HG02885 (cell line): Measurements from ENCODE around the gene LSM3.
A peak's percentile ranks its signal among the peaks of the same experiment; 100 is the strongest.

Source experiments
- ATAC-seq: cut with Tn5 transposase; IDR thresholded peaks from one replicate; pipeline ENCODE4 v1.9.1; 2021; ENCODE audit warnings: mild to moderate bottlenecking; ENCODE audit not compliant: unreplicated experiment, poor library complexity

The LSM3 gene

DNA sequence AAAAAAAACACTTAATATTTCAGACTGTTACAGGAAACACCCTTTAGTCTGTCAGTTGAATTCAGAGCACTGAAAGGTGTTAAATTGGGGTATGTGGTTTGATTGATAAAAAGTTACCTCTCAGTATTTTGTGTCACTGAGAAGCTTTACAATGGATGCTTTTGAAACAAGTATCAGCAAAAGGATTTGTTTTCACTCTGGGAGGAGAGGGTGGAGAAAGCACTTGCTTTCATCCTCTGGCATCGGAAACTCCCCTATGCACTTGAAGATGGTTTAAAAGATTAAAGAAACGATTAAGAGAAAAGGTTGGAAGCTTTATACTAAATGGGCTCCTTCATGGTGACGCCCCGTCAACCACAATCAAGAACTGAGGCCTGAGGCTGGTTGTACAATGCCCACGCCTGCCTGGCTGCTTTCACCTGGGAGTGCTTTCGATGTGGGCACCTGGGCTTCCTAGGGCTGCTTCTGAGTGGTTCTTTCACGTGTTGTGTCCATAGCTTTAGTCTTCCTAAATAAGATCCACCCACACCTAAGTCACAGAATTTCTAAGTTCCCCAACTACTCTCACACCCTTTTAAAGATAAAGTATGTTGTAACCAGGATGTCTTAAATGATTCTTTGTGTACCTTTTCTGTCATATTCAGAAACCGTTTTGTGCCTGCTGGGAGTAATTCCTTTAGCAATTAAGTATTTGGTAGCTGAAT is 35.9 kb upstream of the LSM3 start:
- ATAC-seq: no peak

DNA sequence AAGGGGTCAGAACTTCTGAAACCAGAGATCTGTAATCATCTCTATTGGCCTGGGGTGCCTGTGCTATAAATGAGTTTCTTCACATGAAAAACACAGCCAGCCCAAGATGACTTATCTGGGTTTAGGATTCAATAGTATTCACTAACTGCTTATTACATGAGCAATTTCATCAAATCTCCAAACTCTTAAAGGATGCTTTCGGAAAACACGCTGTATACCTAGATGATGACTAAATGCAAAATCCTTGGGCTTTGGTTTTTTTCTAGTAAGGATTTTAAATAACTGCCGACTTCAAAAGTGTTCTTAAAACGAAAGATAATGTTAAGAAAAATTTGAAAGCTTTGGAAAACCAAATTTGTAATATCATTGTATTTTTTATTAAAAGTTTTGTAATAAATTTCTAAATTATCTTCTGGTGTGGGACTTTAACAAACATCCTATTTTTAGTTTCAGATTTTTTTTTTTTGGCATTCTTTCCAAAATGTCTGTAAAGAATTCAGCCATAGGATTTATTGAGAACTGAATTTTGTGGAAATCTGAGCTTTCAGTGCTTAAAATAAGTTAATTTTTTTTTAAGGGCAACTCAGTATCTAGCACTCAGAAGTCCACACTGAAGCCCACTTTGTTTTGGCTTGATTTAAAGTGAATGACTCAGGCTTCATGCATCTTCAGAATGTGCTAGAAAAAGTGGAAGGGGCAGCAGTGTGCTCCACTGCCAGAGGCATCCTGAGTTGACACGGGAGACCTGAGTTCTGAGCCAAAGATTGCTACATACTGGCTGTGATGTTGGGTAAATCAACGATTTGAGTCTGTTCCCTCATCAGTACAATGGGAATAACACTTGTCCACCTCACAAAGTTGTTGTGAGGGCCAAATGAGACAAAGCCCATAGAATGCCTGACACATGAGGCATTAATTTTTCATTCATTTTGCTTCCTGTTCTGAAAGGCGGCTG is 35.1 kb upstream of the LSM3 start:
- no peak for ATAC-seq

DNA sequence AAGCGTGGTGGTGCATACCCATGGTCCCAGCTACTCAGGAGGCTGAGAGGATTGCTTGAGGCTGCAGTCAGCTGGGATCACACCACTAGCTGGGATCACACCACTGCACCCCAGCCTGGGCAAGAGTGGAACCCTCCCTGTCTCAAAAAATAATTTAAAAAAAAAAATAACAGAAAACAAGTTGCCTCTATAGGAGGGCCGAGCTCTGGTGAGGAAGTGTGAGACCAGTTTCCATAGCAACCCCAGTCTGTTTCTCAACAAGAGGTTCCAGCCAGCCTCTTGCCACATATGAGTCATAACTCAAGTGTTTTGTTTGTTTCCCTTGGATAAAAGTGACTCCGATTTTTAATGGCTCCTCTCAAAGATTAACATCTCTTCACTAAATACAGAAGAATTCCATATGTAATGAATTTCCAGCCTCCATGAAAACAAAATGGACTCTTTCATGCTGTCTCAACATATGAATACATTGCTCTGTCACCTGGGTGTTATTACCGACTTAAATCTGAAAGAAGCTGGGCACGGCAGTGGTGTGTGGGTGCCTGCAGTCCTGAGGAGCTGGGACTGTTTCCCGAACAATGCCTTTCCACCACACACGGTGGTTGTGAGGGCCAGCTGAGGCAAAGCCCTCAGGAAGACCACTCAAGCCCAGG is 34.1 kb upstream of the LSM3 start:
- peak; percentile 98 for ATAC-seq

DNA sequence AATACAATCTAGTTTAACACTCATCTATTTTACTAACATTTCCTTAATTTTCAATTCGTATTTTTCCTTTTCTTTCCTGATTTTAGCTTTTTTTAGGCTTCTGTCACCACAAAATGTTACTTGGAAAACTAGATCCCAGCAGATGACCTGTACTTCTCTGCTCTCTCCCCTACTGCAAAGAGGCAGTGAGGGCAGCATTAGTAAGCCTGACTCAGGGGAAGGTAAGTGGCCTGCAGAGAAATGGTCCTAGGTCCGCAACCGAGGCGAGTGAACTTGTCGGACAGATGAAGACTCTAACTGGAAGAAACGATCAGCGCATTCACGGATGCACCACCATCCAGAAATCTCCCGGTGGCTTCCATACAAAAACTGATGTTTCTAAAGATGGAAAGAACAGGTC is 33.4 kb upstream of the LSM3 start:
- ATAC-seq: no peak

DNA sequence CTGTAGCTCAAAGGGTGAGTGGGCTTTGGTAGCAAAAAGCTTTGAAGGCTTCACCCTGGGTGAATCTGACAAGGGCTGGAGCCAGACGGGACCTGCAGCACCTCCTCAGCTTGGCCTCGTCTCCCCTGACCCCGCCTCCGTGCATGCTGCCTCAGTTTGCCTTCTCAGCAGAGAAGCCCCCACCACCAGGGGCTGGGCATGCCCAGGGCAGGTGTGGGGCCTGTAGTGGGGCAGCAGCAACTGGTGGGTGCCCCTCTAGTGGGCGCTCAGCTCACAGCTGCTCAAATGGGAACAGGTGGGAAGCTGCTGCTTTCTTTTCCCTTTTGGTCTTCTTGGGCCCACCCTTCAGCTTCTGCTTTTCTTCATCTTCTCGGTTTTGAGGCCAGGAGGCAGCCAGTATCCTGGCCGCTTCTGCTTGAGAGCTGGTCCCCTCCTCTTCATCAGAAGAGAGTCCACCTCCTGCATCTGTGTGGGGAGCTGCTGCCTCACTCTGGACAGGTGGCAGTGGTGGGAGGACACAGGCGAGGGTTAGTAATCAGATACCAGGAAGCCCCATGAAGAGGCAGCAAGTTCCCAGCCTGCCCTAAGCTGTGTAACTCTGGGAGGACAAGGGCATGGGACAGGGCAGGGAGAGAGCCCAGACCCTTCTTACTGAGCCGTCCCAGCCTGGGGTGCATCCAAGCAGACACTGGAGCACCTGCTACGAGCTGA is 32.8 kb upstream of the LSM3 start:
- no peak for ATAC-seq

DNA sequence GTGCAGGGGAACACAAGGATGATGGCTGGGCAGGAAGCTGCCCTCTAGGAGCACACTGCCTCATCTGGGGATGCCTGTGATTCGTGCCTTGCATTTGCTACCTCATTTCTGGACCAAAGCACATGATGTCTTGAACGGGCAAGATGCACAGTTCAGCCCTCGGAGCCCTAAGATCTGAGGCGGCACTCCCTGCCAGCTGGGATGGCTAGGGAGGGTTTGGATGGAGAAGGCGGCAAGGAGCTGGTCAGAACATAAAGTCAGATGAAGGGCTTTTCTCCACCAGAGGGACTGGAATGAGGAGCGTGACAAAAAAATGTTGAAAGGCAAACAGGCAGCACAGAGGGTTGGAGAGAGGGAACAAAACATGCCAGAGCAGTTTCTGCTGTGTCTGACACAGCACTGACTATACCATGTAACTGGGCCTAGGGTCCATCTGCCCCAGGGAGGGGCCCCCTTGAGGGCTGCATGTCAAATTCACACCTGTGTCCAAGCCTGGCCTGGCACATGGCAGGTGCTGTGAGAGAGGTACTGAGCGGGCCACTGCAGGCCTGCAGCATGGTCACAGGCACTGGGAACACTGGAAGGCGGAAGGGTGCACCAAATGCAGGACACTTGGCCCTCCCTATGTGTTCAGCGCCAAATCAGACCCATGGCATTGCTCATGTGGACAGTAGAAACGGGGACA is 32.1 kb upstream of the LSM3 start:
- ATAC-seq: no peak

DNA sequence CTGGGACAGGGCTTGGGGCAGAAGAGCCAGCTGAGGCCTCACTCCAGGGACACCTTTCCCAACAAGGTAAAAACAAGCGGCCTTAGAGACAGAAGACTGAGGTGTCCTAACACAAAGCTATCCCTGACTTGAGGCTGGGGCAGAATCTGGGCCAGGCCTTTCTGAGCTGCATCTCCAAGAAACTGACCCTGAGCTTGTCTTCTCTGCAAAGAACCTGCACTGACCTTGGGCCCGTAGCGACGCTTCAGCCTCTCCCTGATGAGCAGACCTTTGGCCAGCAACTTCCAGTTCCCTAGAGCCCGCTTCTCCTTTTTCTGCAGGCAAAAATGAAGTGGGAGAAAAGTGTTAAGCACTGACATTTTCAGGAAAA is 31.6 kb upstream of the LSM3 start:
- ATAC-seq: no peak

DNA sequence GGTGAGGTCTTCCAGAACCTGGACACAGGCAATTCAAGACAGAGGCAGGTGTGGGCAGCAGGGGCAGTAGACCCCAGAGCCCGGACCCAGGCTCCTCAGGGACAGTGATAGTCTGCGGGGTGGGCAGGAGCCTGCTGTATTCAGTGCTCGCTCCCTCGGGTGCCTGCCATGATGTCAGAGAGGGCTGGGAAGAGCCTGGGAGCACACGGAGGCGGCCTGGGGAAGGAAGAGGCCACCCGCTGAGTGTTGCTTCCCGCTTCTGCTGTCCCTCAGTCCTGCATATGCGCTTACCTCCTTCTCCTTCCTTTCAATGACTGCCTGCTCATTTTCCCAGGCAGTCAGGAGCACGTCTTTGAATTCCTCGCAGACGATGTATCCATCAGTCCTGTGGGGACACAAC is 31.0 kb upstream of the LSM3 start:
- no peak for ATAC-seq

DNA sequence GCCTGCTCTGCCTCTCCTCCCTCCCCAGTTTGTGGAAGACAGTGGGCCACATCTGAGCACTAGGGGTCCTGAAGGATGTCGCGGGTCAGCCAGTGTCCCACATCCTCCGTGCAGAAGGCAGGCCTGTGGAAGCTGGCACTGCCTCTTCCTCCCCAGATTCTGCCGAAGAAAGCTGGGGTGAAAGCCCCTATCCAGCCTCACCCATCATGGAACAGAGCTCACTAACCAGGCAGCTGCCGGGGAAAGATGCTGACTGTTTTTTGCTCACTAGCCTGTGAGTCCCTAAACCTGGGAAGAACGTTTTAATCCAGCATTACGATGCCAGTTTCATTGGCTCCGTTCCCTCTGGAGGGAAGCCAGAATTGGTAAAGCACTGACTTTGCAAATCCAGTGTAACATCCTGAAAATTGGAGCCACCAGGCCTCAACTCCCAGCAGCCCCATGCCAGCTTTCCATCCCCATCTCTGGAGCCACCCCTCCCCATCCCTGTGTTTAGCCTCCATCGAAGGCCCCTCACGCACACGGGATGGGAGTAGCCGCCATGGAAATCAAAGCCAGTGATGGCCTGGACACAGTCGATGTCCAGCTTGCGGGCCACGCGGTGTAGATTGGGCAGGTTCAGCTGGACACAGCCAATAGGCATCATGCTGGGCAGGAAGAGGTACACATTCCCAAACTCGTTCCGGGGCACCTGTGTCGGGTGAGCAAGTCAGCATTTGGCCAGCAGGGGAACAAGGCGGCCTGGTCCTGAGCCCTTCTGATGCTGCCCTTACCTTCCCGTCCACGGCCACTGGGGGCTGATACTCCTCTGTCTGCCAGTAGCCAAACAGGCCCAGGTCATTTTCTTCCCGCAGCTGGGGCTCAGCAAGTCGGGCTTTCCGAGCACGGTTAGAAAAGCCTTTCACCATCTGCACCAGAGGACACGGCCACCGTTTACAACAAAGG is 30.3 kb upstream of the LSM3 start:
- ATAC-seq: no peak

DNA sequence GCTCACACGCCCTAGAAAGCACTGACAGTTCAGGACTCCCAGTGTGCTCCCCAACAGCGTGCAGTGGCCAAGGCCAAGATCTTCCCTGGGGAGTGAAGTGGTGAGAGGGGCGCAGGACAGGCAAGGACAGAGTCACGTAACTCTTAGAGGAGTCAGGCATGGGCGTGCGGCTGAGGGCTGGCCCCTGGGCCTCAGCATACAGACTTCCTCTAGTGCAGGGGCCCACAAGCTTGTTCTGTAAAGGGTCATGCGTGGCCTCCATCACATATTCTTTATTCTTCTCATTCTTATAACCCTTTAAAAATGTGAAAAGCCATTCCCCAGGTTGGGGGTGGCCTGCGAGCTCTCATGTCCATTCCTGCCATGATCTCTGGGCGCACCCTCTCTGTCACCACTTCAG is 28.5 kb upstream of the LSM3 start:
- no peak for ATAC-seq

DNA sequence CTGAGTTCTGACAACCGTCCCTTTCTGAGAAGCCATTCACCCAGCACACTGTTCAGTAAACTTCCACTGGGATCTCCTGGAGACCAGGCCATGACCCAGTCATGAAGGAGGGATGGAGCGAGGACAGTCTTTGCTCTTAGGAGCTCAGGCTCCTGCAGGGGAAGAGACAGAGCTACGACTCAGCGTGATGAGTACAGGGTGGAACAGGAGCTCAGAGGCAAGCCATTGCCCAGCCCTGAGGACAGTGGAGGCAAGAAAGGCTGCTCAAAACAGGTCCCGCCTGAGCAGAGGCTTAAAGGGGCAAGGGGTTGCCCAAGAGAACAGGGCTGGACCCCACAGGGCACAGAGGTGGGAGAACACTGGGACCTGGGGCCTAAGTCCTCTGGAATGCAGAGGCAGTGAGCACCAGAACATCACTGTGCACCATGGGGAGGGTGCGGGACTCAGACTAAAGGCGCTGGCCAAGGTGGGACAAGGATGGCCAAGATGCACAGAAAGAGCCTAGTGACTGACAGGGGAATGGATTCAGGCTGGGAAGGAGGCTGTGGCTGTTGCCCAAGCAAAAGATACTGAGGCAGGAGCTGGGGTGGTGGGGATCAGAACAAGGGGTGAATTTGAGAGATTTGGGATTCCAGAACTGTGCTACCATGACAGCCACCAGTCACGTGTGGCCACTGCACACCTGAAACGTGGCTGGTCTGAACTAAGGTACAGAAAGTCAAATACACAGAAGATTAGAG is 28.0 kb upstream of the LSM3 start:
- ATAC-seq: no peak

DNA sequence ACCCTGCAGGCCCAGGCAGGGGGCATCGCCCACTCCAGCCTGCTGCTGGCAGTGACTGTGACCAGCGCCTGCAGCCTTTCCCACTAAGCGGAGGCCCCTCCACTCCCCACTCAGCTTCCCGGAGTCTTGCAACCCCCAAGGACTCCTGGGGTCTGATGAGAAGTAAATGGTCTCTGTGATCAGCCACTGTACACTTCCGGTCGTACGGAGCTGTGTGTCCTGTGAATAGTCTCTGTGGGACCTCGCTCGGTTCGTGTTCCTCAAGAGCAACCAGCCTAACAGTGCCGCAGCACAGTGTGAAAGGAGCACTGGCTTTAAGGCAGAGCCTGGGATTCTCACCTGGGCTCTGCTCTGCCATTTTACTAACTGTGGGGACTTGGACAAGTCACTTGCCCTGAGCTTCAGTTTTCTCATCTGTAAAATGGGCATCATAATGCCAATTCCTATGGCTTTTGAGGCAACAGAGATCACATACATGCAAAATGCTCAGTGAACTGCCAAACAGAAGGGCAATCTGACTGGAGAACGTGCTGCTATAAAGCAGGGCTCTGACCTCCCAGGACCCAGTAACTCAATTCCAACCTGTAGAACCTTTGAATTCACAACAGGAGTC is 27.0 kb upstream of the LSM3 start:
- no peak for ATAC-seq

DNA sequence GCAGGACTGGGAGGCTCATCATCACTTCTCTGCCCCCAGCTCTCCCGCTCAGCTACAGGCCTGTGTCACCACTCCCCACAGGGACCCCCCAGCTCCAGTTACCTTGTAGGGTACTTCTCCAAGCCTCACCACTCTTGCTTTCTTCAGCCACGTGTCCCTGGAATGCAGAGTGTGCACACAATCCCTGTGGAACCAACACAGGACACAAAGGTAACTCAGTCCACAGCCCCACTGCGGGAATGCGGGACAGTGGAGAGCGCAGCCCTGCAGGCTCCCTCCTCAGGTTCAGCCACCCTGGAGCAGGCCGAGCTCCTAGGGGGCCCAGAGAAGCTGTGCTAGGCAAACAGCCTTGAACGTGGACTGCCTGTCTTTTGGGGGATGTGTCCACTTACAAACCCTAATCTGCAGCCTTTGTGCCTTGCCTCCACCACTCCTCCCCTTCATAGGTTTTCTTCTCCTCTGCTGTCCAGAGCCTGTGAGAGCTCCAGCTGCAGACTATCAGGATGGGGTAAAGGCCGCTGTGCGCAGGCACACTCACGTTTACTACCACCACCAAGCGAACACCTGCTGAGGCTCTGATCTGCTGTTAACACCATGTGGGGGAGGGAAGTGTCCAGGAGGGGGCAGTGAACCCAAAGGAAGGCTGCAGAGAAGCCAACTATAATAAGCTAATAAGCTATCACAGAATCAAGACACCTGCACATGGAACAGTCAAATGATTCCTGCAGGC is 26.2 kb upstream of the LSM3 start:
- ATAC-seq: no peak

DNA sequence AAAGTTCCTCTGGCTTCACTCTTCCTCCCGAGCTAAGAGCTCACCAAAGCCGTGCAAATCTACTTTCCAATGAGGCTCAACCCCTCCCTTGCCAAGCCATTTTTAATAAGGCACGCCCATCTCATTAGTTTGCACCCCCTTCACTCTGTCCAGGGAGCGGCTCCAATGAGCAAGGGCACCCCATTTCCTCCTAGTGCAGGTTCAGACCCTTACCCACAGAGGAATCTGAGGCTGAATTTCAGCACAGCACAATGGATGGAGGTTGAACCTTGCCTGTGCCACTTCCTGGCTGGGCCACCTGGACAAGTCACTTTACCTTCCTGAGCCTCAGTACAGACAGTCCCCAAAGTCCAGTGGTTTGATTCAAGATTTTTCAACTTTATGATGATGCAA is 25.7 kb upstream of the LSM3 start:
- no peak for ATAC-seq

DNA sequence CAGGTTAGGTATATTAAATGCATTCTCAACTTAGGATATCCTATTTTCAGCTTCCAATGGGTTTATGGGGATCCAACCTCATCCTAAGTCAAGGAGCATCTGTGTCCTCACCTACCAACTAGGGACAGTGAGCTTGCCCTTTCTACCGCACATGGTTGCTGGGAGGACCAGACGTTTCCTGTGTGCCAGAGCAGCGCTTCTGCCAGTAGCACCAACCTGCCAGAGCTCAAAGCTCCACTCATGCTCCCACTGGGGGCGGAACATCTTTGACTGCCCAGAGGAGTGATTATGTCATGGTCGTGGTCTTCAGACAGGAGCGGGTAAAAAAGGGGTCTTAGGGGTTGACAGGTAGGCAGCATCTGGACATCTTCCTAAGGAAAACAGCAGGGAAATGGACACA is 25.0 kb upstream of the LSM3 start:
- ATAC-seq: no peak

DNA sequence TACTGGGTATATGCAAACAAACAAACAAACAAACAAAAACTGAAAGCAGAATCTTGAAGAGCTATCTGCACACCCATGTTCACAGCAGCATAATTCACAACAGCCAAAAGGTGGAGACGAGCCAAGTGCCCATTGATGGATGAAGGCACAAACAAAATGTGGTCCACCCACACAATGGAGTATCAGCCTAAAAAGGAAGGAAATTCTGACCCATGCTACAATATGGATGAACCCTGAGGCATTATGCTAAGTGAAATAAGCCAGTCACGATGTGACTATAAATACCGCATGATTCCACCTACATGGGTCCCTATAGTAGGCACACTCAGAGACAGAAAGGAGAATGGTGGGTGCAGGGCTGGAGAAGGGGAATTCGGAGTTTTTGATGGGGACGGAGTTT is 24.3 kb upstream of the LSM3 start:
- no peak for ATAC-seq

DNA sequence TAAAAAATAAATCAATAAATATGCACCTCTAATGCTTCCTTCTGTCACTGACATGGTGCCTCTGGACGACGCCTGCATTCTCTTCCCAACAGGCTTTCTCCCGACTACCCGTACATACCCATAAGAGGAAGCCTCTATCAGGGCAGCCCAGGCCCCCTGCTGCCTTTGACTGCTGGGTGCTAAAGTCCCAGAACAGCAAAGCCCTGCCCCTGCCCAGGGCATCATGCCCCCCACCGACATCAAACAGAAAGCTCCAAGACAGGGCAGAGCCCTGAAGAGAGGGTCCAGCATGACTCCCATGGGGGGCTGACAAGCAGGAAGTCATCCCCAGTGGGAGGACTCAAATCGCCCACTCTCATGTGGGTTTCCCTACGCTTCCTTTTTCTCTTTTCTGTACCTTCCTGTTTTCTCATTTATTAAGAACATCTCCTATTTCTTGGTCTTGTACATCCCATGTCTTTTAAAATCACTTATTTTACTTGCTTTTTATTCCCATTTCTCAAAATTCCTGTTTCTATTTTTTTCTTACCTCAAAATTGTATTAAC is 23.6 kb upstream of the LSM3 start:
- no peak for ATAC-seq
